Keratinocyte (primary cell): Measurements from ENCODE around the gene ZNF664. TPM values are rescaled to one million over a fixed set of nuclear protein-coding genes. Genes with fewer than 3 reads are reported as not detected.

Experiments used
- DNase-seq: peaks from one replicate; pipeline ENCODE4 v3.0.0-alpha.2; 2011; ENCODE audit warnings: low read depth, missing footprints, low spot score
- FAIRE-seq: peaks from 2 replicates; lab custom pipeline; 2011; peaks lifted over from hg19 to GRCh38; lab: Jason Lieb, UNC
- H2AFZ ChIP-seq: 2 replicates; pipeline ENCODE4 v1.6.0; 2012; ENCODE audit warnings: low read length, control low read depth, inconsistent platforms; ENCODE audit not compliant: control insufficient read depth
- H3K27ac ChIP-seq: 2 replicates; pipeline ENCODE4 v1.5.1; 2011; ENCODE audit warnings: low read length; ENCODE audit not compliant: control insufficient read depth, insufficient read depth
- H3K27me3 ChIP-seq: 3 replicates; pipeline ENCODE4 v1.6.0; 2011; ENCODE audit warnings: low read length; ENCODE audit not compliant: control insufficient read depth, insufficient read depth; ENCODE audit errors: extremely low read depth
- H3K36me3 ChIP-seq, 2 experiments: 2 replicates in 1 of 2; 3 replicates in 1 of 2; pipeline ENCODE4 v1.5.1; 2011; ENCODE audit warnings: low read length in 2 of 2, mild to moderate bottlenecking in 1 of 2; ENCODE audit not compliant: control insufficient read depth in 2 of 2, insufficient read depth in 2 of 2; ENCODE audit errors: extremely low read depth in 1 of 2
- H3K4me1 ChIP-seq: 3 replicates; pipeline ENCODE4 v1.5.1; 2011; ENCODE audit warnings: low read length; ENCODE audit not compliant: control insufficient read depth, insufficient read depth; ENCODE audit errors: extremely low read depth
- H3K4me2 ChIP-seq: 3 replicates; pipeline ENCODE4 v1.6.0; 2011; ENCODE audit warnings: low read depth, low read length; ENCODE audit not compliant: control insufficient read depth, insufficient read depth; ENCODE audit errors: extremely low read depth
- H3K4me3 ChIP-seq, 3 experiments: fragments of 200-600 bp in 1 of 3; sonication (generic) in 1 of 3; 2 replicates in 2 of 3; 3 replicates in 1 of 3; pipeline ENCODE4 v1.5.1; 2011 to 2016; ENCODE audit warnings: low read length in 3 of 3, mild to moderate bottlenecking in 3 of 3, control low read depth in 2 of 3, inconsistent platforms in 1 of 3, low read depth in 1 of 3, mixed read lengths in 1 of 3, mixed run types in 1 of 3, moderate library complexity in 1 of 3; ENCODE audit not compliant: control insufficient read depth in 2 of 3, insufficient read depth in 2 of 3; ENCODE audit errors: extremely low read depth in 1 of 3
- H3K79me2 ChIP-seq: 2 replicates; pipeline ENCODE4 v1.6.0; 2012; ENCODE audit warnings: low read length; ENCODE audit not compliant: control insufficient read depth, insufficient read depth
- H3K9ac ChIP-seq: 3 replicates; pipeline ENCODE4 v1.6.0; 2011; ENCODE audit warnings: low read length; ENCODE audit not compliant: control insufficient read depth, insufficient read depth; ENCODE audit errors: extremely low read depth
- H3K9me1 ChIP-seq: 3 replicates; pipeline ENCODE4 v1.6.0; 2011; ENCODE audit warnings: low read length; ENCODE audit not compliant: control insufficient read depth, insufficient read depth; ENCODE audit errors: extremely low read depth
- H3K9me3 ChIP-seq: 2 replicates; pipeline ENCODE4 v1.5.1; 2012; ENCODE audit warnings: low read depth, low read length; ENCODE audit not compliant: control insufficient read depth
- H4K20me1 ChIP-seq: 3 replicates; pipeline ENCODE4 v1.6.0; 2011; ENCODE audit warnings: low read length; ENCODE audit not compliant: control insufficient read depth, insufficient read depth; ENCODE audit errors: extremely low read depth
- EZH2 ChIP-seq: IDR thresholded peaks from one replicate; pipeline ENCODE4 v1.6.1; 2012; ENCODE audit warnings: inconsistent platforms, mild to moderate bottlenecking, low read length, moderate library complexity
- dilution Hi-C: fragments of 300-500 bp; cut with MboI; formaldehyde crosslinking; loops from one replicate; pipeline ENCODE4 v1.7.0; 2020; ENCODE audit warnings: low sequenced_read_pairs; ENCODE audit not compliant: extremely low pct_ligation_motif_present
- polyA plus RNA-seq, 5 experiments: library from polyadenylated mRNA; depleted of rRNA in 3 of 5; stranded (reverse) in 3 of 5; stranded (forward) in 1 of 5; unstranded in 1 of 5; fragments of >200 nt; gene quantifications; 1 replicate in 1 of 5; 2 replicates in 3 of 5; 3 replicates in 1 of 5; pipeline versions ENCODE4 v1.2.1 to v1.2.3, GENCODE V29; 2011 to 2012; ENCODE audit warnings: missing spikeins in 2 of 5, low read depth in 1 of 5, low replicate concordance in 1 of 5
- TF ChIP-seq, protein P1 (sequence below), 3 experiments: IDR thresholded peaks in 1 of 3; conservative IDR thresholded peaks in 1 of 3; optimal IDR thresholded peaks in 1 of 3; 2 replicates in 2 of 3; 3 replicates in 1 of 3; pipeline versions ENCODE3 to v1.5.1; 2011; ENCODE audit warnings: low read length in 3 of 3, mild to moderate bottlenecking in 3 of 3, moderate library complexity in 2 of 3, control low read depth in 1 of 3, inconsistent platforms in 1 of 3; ENCODE audit not compliant: insufficient read depth in 2 of 3; ENCODE audit errors: extremely low read depth in 1 of 3

Gene ZNF664
- polyA plus RNA-seq, 1 donor (not counting 4 experiments of a cell fraction or from before 2014, with no cell fraction given) = 48.7 TPM

DNA sequence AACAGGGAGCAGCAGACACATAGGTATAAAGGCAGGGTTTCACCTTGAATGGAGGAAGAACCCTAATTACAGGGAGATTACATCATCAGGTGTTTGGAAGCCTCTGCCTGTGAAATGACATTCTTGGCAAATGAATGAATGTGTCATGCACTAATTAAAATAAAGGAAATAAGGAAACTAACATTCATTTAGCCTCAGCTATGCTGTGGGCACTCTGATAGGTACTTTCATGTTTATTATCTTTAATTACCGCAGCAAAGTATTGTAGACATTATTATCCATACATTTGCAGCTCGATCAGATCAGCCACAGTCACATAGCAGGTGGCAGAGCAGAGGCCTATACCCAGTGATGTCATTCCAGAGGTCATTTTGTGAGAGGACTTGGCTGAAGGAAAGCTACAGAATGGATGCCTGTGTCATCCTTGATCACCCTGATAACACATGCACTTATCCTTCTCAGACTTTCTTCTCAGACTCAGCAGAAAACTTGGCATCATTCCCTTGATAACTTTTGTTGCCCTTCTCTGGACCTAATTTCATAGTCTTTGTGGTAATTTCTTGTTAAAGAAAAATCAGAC lies 18.4 kb downstream of the ZNF664 start:
- Histone ChIP-seq H3K9me1 (peaks cover 2% of the 10 kb centered on the region), H3K4me3 (no peak overlapping the region), H3K36me3 (peaks cover 4 to 5% of the 10 kb centered on the region in 2 experiments), H3K27me3 (no peaks in the 10 kb centered on the region), H3K9me3 (no peaks in the 10 kb centered on the region), H3K27ac (peak overlapping the region; percentile 71), H2AFZ (no peak overlapping the region), H3K79me2 (peaks cover 2% of the 10 kb centered on the region), H4K20me1 (no peaks in the 10 kb centered on the region), H3K9ac (no peak overlapping the region), H3K4me2 (peak overlapping the region; percentile 2), H3K4me1 (peaks cover 51% of the 10 kb centered on the region)
- dilution Hi-C loops = no loop called here
- FAIRE-seq (no peak), DNase-seq (no peak)
- TF ChIP-seq EZH2 = no peak
- TF ChIP-seq, protein P1, sequence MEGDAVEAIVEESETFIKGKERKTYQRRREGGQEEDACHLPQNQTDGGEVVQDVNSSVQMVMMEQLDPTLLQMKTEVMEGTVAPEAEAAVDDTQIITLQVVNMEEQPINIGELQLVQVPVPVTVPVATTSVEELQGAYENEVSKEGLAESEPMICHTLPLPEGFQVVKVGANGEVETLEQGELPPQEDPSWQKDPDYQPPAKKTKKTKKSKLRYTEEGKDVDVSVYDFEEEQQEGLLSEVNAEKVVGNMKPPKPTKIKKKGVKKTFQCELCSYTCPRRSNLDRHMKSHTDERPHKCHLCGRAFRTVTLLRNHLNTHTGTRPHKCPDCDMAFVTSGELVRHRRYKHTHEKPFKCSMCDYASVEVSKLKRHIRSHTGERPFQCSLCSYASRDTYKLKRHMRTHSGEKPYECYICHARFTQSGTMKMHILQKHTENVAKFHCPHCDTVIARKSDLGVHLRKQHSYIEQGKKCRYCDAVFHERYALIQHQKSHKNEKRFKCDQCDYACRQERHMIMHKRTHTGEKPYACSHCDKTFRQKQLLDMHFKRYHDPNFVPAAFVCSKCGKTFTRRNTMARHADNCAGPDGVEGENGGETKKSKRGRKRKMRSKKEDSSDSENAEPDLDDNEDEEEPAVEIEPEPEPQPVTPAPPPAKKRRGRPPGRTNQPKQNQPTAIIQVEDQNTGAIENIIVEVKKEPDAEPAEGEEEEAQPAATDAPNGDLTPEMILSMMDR (optimal IDR thresholded peaks at IDR 0.05 in 1 of 3, IDR thresholded peaks at IDR 0.05 in 1 of 3, conservative IDR thresholded peaks at IDR 0.05 in 1 of 3; ENCODE audit: extremely low read depth in 1 of 3, insufficient read depth in 2 of 3, low read length in 3 of 3) = no peak

DNA sequence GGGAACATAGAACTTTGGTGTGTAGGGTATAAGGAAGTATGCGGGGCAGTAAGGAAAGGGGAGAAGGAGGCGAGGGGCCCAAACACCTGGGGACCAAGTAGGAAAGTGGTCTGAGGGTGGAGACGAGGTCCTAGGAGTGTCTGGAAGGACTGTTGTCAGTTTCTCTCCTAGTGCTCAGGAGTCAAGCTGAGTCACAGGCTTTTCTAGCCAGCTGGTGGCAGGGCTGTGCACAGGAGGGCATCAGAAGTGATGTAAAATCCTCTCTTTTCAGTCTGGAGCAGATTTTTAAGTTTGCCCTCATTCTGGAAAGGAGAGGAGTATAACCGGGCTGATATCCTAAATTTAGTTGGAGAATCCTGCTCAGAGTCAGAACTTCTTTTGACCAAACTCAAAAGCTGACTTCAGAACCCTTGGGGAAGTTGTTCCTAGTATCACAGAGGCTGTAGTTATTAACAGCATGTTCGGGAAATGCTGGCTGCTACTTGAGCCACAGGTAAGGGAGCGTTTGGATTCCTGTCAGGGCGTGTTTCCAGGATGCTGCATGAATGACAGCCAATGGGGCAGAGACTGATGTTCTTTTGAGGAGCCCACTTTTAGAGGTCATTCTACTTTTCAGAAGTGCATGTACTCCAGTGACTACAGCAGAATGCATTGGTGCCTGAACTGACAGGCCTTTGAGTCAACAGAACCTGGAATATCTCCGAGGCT lies 19.3 kb downstream of the ZNF664 start:
- H3K9ac ChIP-seq = peak overlapping the region; percentile 29
- no peak for FAIRE-seq
- DNase-seq = no peak
- TF ChIP-seq EZH2 = no peak
- TF ChIP-seq, protein P1 (optimal IDR thresholded peaks at IDR 0.05 in 1 of 3, IDR thresholded peaks at IDR 0.05 in 1 of 3, conservative IDR thresholded peaks at IDR 0.05 in 1 of 3; ENCODE audit: extremely low read depth in 1 of 3, insufficient read depth in 2 of 3, low read length in 3 of 3) = no peak
- no peaks in the 10 kb centered on the region for H4K20me1 ChIP-seq
- peaks cover 3% of the 10 kb centered on the region for H3K79me2 ChIP-seq
- dilution Hi-C loops = no loop called here
- H3K4me2 ChIP-seq = peak overlapping the region; percentile 69
- H3K9me3 ChIP-seq = no peaks in the 10 kb centered on the region
- peak overlapping the region; percentile 71 for H3K27ac ChIP-seq
- H2AFZ ChIP-seq = no peak overlapping the region
- H3K27me3 ChIP-seq = no peaks in the 10 kb centered on the region
- H3K4me3 ChIP-seq = no peak overlapping the region
- H3K4me1 ChIP-seq = peaks cover 51% of the 10 kb centered on the region
- H3K36me3 ChIP-seq = peaks cover 5 to 7% of the 10 kb centered on the region in 2 experiments
- H3K9me1 ChIP-seq = peaks cover 2% of the 10 kb centered on the region
